EH (cell line): ENCODE data around the gene MPRIP.

Source experiments
- DNase-seq: peaks from one replicate; pipeline ENCODE4 v3.0.0-alpha.2; 2015; ENCODE audit warnings: low read depth

The MPRIP gene

DNA sequence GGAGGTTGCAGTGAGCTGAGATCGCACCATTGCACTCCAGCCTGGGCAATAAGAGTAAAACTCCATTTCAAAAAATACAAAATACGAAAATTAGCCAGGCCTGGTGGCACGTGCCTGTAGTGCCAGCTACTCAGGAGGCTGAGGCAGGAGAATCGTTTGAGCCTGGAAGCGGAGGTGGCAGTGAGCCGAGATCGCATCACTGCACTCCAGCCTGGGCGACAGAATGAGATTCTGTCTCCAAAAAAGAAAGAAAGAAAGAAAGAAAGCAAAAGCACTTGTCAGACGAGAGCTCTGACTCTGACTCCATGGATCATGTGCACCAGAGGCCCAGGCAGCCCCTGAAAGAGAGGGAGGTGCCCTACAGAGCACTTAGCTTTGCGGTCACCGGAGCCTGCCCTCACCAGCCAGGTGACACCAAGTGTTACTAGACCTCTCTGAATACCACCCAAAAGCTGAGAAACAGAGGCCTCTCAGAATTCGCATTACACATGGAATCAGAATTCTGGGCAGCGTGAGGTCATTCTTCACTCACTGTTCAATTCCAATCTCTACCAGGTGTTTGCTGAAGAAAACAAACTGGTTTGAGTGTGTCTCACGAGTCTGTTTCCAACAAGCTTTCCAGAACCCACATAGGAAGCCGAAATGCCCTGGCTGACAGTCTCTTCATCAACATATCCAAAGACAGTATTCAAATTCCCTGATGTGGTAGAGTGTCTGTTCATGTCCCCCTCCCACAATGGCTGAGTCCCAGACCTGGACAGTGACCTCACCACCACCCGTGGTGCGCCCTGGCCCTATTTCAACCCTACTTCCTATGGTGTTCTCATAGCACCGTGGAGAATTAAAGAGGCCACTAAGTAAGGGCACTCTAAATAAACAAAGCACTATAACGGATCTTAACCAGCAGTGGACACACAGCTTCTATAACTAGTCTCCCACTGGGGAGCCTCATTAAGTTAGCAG lies 193.2 kb downstream of the MPRIP start:
- DNase-seq = peak; percentile 58

GRCh38 chr17:17236295-17237025 lies 194.2 kb downstream of the MPRIP start:
- peak; percentile 49 for DNase-seq

DNA sequence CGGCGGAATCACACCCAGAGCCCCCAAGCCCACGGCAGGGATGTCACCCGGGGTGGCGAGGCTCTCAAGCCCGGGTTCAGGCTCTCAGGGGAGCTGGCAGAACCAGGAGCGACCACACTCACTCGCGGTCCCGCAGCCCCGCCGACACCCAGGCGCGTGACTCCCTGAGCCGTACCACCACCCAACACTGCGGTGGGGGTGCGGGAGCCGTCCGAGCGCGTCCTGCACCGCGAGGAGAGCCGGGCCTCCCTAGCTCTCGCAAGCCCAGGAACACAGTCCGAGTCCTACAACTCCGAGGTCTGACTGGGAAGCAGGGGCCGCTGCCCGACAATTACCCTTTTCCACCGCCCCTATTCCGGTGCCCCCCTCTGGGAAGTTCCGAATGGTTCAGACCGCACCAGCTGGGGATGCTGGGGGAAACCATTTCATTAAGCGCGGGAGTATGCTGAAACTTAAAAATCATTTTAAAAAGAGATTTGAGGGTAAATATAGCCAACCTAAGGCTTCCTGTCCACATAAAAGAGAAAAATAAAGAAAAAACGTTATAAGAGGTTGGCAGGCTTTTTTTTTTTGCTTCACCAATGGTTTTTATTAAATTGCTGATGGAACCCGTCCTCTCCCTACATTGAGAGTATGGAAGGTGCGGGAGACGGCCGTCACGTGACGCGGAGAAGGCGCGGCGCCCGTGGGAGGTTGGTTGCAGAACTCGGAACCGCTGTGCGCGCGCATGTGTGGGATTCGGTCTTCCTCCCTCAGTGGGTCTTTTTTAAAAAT lies 195.0 kb downstream of the MPRIP start, which contains the start of gene FLCN:
Gene FLCN, minus strand, starts transcription at position 143 of the 774 bp plus-strand sequence. CDS start 9,031 bp downstream, outside the sequence.
- DNase-seq = peak; percentile 87

DNA sequence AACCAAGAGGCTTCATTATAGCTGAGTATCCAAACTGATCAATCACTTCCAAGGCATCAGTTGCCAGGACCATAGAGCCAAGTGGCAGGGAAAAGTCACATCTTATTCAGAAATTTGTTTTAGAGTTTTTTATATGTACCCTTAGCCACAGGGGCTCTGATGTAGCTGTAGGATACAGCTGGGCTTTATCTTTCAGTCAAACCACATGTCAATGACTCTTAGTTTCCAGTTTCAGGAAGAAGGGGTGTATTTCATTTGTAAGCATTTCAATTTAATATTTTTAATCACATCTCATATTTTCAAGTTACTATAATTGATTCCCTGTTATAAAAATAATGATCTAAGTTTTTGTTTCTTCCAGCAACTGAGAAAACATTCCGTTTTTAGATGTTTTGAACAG lies 197.6 kb downstream of the MPRIP start:
- no peak for DNase-seq

DNA sequence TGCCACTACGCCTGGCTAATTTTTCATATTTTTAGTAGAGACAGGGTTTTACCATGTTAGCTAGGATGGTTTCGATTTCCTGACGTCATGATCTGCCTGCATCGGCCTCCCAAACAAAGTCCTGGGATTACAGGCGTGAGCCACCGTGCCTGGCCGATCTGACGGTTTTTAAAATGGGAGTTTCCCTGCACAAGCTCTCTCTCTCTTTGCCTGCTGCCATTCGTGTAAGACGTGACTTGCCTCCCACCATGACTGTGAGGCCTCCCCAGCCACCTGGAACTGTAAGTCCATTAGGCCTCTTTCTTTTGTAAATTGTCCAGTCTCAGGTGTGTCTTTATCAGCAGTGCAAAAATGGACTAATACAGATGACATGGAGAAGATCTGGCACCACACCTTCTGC lies 199.4 kb downstream of the MPRIP start:
- no peak for DNase-seq

DNA sequence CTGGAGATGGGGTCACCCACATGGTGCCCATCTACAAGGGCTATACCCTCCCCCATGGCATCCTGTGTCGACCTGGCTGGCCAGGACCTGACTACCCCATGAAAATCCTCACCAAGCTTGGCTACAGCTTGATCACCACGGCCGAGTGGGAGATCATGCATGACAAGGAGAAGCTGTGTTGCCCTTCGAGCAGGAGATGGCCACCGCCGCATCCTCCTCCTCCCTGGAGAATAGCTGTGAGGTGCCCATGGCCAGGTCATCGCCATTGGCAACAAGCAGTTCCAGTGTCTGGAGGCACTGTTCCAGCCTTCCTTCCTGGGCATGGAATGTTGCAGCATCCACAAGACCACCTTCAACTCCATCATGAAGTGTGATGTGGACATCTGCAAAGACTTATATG lies 200.0 kb downstream of the MPRIP start:
- no peak for DNase-seq
